ENCODE data around the gene TTL.
"Not testable (repeated sequence)": the region's sequence is repeated elsewhere in the genome, so short reads cannot be mapped to it uniquely, and the experiment has no call there.

Gene TTL

DNA sequence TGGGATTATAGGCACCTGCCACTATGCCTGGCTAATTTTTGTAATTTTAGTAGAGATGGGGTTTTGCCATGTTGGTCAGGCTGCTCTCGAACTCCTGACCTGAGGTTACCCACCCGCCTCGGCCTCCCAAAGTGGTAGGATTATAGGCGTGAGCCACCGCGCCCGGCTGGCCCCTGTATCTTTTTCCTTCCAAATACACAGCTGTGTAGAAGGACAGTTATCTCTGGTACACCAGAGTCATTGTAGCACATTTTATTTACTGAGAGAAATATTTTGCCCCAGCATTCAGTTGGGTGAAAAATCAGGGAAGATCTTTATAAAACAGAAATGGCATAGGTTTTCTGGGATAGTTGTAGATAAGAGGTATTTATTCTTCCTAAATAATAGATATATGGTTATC is 36.9 kb downstream of the TTL start:
- no peak overlapping the region for H3K4me3 ChIP-seq (ENCODE audit: control insufficient read depth, low read depth, low read length)
- TF ChIP-seq, protein P1, sequence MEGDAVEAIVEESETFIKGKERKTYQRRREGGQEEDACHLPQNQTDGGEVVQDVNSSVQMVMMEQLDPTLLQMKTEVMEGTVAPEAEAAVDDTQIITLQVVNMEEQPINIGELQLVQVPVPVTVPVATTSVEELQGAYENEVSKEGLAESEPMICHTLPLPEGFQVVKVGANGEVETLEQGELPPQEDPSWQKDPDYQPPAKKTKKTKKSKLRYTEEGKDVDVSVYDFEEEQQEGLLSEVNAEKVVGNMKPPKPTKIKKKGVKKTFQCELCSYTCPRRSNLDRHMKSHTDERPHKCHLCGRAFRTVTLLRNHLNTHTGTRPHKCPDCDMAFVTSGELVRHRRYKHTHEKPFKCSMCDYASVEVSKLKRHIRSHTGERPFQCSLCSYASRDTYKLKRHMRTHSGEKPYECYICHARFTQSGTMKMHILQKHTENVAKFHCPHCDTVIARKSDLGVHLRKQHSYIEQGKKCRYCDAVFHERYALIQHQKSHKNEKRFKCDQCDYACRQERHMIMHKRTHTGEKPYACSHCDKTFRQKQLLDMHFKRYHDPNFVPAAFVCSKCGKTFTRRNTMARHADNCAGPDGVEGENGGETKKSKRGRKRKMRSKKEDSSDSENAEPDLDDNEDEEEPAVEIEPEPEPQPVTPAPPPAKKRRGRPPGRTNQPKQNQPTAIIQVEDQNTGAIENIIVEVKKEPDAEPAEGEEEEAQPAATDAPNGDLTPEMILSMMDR (IDR thresholded peaks at IDR 0.05; ENCODE audit: control insufficient read depth, insufficient read depth, low read depth, low read length, missing control alignments), result no peak
- no peak for DNase-seq (ENCODE audit: low read depth)

DNA sequence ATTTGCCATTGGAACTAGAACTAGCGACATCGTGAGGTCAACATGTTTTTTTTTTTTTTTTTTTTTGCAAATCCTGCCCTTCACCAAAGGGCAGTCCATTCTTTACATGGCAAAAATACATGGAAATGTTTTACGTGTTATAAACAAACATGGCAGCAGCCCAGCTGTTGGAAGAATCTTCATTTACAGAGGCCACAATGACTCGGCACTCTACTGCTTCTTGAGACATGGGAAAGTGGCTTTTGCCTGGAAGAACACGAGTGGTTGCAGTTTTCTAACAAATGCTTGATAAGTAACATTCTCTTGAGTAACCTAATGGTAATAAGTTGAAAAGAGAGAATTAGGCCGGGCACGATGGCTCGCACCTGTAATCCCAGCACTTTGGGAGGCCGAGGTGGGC is 37.5 kb downstream of the TTL start:
- no peak for DNase-seq (ENCODE audit: low read depth)
- H3K4me3 ChIP-seq (ENCODE audit: control insufficient read depth, low read depth, low read length), result no peak overlapping the region
- TF ChIP-seq, protein P1 (IDR thresholded peaks at IDR 0.05; ENCODE audit: control insufficient read depth, insufficient read depth, low read depth, low read length, missing control alignments), result no peak

DNA sequence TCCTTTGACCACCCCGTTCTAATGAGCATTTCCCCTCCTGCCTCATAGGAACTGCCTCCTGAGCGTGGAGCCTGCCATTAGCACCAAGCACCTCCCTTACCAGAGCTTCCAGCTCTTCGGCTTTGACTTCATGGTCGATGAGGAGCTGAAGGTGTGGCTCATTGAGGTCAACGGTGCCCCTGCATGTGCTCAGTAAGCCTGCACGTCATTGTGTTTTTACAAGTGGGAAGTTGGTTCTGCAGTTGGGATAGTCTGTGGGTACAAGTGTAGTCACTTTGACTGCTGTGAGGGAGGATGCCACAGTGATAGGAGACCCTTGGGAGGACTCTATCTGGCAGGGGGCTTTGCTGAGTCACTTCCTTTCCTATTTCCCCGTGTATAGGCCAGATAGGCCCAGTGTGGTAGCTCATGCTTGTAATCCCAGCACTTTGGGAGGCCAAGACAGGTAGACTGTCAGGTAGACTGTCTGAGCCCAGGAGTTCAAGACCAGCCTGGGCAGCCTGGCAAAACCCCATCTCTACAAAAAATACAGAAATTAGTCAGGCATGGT is 38.4 kb downstream of the TTL start:
- H3K4me3 ChIP-seq (ENCODE audit: control insufficient read depth, low read depth, low read length), result no peak overlapping the region
- no peak for DNase-seq (ENCODE audit: low read depth)
- TF ChIP-seq, protein P1 (IDR thresholded peaks at IDR 0.05; ENCODE audit: control insufficient read depth, insufficient read depth, low read depth, low read length, missing control alignments), result no peak

DNA sequence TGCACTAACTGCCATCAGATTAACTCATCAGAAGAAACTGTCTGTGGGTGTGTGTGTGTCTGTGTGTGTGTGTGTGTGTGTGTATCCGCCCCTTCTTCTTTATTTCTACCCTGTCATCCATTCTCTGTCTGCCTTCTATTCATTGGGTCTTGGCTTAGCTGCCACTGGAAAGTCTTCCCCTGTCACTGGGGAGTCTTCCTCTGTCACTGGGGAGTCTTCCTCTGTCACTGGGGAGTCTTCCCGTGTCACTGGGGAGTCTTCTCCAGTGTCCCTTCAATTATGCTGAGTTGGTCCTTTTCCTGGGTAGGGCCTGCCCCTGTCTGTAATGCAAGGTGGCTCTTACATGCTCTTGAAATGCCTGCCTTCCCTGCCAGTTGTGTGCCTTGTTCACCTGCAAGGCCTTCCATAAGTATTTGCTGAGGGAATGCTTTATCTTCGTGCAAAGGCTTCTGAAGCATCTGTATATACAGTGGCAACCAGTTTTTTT is 41.4 kb downstream of the TTL start:
- no peak for DNase-seq (ENCODE audit: low read depth)
- H3K4me3 ChIP-seq (ENCODE audit: control insufficient read depth, low read depth, low read length), result no peak overlapping the region
- TF ChIP-seq, protein P1 (IDR thresholded peaks at IDR 0.05; ENCODE audit: control insufficient read depth, insufficient read depth, low read depth, low read length, missing control alignments), result no peak

DNA sequence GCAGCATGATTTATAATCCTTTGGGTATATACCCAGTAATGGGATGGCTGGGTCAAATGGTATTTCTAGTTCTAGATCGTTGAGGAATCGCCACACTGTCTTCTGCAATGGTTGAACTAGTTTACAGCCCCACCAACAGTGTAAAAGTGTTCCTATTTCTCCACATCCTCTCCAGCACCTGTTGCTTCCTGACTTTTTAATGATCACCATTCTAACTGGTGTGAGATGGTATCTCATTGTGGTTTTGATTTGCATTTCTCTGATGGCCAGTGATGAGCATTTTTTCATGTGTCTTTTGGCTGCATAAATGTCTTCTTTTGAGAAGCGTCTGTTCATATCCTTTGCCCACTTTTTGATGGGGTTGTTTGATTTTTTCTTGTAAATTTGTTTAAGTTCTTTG is 42.3 kb downstream of the TTL start:
- not testable (repeated sequence) for DNase-seq (ENCODE audit: low read depth); H3K4me3 ChIP-seq (ENCODE audit: control insufficient read depth, low read depth, low read length)

DNA sequence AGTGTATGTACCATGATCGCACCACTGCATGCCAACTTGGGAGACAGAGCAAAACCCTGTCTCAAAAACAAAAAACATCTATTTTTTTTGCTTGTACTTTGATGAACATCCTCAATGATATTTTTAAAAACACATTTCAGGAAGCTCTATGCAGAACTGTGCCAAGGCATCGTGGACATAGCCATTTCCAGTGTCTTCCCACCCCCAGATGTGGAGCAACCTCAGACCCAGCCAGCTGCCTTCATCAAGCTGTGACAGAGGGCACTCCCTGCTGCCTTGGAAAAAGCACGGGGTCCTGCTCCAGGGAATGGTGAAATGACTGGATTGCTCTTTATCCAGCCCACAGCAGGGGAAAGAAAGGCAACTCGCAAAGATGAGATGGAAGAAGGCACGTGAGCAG is 46.6 kb downstream of the TTL start:
- TF ChIP-seq, protein P1 (IDR thresholded peaks at IDR 0.05; ENCODE audit: control insufficient read depth, insufficient read depth, low read depth, low read length, missing control alignments), result no peak
- DNase-seq (ENCODE audit: low read depth), result no peak
- H3K4me3 ChIP-seq (ENCODE audit: control insufficient read depth, low read depth, low read length), result no peak overlapping the region

DNA sequence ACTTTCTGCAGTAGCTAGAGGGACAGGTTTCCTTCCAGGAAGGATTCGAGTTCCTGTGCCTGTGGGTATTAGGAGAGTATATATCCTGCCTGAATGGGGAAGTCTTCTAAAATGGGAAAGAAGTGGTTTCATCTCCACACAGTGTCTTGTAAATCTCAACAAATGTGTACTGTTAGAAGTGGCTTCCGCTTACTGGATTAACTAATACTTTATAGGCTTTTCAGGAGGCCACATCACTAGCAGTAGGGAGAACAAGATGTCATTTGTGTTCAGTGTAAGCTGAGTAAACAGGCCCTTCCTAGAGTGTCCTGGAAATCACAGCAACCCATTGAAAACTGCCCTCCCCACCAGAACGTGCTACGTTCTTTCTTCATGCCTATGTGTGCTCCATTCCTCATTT is 47.8 kb downstream of the TTL start:
- H3K4me3 ChIP-seq (ENCODE audit: control insufficient read depth, low read depth, low read length), result no peak overlapping the region
- DNase-seq (ENCODE audit: low read depth), result no peak
- TF ChIP-seq, protein P1 (IDR thresholded peaks at IDR 0.05; ENCODE audit: control insufficient read depth, insufficient read depth, low read depth, low read length, missing control alignments), result no peak

All from AG09309 (cell line).